SK-N-SH (cell line): ENCODE measurements around the gene FOXP1.

Source experiments
- CTCF ChIP-seq: fragments of 200-600 bp; sonication (generic); IDR thresholded peaks from 2 replicates; pipeline ENCODE4 v1.6.1; 2017; ENCODE audit warnings: antibody characterized with exemption, mild to moderate bottlenecking, moderate library complexity
- EP300 ChIP-seq, 2 experiments: IDR thresholded peaks; 2 replicates each; pipeline versions ENCODE4 v1.4.0 to v1.6.1; 2012; ENCODE audit warnings: borderline replicate concordance in 1 of 2, low read depth in 1 of 2, low read length in 1 of 2
- EZH2phosphoT487 ChIP-seq: fragments of 200-600 bp; sonication (generic); IDR thresholded peaks from 2 replicates; pipeline ENCODE4 v1.6.1; 2017; ENCODE audit warnings: low read depth, mixed run types, mild to moderate bottlenecking, antibody characterized with exemption, moderate library complexity, borderline replicate concordance
- FOXM1 ChIP-seq: IDR thresholded peaks from 2 replicates; pipeline ENCODE4 v1.4.0; 2012; ENCODE audit warnings: low read depth, mild to moderate bottlenecking
- GABPA ChIP-seq: IDR thresholded peaks from 2 replicates; pipeline ENCODE4 v1.4.0; 2012; ENCODE audit warnings: low read depth, mild to moderate bottlenecking
- RXRA ChIP-seq: IDR thresholded peaks from 2 replicates; pipeline ENCODE4 v1.4.0; 2012; ENCODE audit warnings: low read depth, mild to moderate bottlenecking, borderline replicate concordance
- TAF1 ChIP-seq: IDR thresholded peaks from 2 replicates; pipeline ENCODE4 v1.6.1; 2012; ENCODE audit warnings: low read depth, mild to moderate bottlenecking, low read length, moderate library complexity, borderline replicate concordance
- USF1 ChIP-seq: IDR thresholded peaks from 2 replicates; pipeline ENCODE4 v1.4.0; 2012; ENCODE audit warnings: low read depth, borderline replicate concordance
- USF2 ChIP-seq: fragments of 150-350 bp; IDR thresholded peaks from 2 replicates; pipeline ENCODE4 v1.6.1; 2017; ENCODE audit warnings: antibody characterized with exemption, low read length, low read depth, borderline replicate concordance

GRCh38 chr3:71402911-71403310 lies 180.6 kb downstream of the FOXP1 start:
- TF ChIP-seq RXRA (no peak), TAF1 (no peak), GABPA (no peak), CTCF (no peak), EZH2phosphoT487 (no peak), USF2 (no peak), FOXM1 (no peak), EP300 (IDR thresholded peaks at IDR 0.05; ENCODE audit: borderline replicate concordance in 1 of 2, low read depth in 1 of 2, low read length in 1 of 2) (no peak), USF1 (no peak)
